Stimulated activated CD8-positive, alpha-beta memory T cell treated with anti-CD3 and anti-CD28 coated beads, Interleukin-7, amount 100 ng/mL, for 1 hour (primary cell): Measurements from ENCODE around the gene SNAP29.
"Not testable (repeated sequence)": the region's sequence is repeated elsewhere in the genome, so short reads cannot be mapped to it uniquely, and the experiment has no call there.

ENCODE experiments used
- DNase-seq, 2 donors: peaks; one replicate each; pipeline ENCODE4 v3.0.0-alpha.2; 2020; ENCODE audit warnings: low read depth in 2 of 2

Gene SNAP29

DNA sequence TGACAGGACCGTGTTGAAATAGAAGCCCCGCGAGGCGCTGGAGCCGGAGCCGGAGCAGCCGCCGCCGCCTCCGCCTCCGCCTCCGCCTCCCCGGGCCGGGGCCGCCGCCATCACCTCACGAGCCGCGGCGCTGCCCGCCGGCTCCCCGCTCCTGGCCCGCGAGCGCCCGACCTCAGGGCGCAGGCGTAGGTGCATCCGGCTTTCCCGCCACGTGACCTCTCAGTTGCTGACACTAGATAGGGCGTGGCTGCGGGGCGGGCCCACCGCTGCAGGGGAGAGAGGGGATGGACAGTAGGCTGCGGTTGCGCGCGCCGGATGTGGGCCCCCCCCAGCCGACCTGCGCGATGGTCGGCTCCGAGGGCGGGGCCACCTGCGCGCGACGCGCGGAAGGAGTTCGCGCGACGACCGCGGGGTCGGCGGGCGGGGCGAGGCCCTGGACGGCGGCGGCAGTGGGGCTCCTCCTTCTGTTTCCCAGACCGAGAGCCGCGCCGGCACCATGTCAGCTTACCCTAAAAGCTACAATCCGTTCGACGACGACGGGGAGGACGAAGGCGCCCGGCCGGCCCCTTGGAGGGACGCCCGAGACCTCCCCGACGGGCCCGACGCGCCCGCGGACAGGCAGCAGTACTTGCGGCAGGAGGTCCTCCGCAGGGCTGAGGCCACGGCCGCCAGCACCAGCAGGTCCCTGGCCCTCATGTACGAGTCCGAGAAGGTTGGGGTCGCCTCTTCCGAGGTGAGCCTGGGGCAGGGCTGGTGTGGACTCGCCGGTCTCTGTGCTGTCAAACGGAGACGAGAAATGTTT lies at the start of gene SNAP29, which contains the start of gene PI4KA:
Gene SNAP29, plus strand, starts transcription at position 393 of the 802 bp plus-strand sequence. Its CDS starts 104 bp downstream, at position 497.
Gene PI4KA, minus strand, starts transcription at position 197 of the 802 bp plus-strand sequence. Its CDS starts 86 bp downstream, at position 111.
- DNase-seq: peak; percentile 95 to 96

DNA sequence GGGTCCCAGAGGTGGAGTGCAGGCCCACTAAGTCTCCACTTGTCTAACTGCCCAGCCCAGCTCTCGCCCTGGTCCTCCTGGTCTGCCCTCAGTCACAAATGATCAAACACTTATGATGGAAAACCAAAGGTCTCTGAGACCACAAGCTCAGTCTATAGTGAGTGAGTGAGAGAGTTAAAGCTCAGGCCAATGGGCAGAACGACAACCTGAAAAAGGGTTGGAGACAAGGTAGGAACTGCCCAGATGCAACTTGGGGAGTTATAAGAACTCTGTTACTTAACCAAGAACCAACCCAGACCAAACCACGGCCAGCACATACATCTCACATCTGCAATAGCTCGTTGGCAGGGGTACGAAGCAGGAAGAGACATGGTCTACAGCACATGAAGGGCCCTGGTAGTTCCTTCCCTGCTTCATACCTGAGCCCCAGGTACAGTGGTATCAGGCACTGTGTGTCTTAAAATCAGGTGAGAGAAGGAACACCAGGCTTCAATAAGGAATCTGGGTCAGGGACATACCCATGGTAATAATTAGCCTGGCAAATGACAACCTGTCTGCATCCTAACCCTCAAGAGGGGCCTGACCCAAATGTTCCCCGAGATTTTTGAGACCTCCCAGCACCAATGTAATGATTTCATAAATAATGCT lies 49.1 kb upstream of the SNAP29 start:
- no peak for DNase-seq

DNA sequence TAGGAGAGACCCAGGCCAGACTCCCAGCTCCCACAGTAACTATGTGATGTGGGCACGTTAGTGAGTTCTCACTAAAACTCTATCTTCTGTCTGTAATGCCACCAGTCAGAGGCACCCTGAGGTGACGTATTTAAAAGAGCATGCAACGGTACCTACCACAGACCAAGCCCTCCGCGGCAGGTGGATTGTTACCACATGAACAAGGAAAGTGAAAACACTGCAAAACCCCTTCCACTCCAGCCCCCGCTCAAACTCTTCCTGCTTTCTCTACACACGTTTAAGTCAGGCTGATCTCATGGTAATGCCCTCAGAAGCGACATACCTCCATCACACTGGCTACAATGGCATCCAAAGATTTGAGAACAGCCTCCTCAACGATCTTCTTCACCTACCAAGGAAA lies 48.2 kb upstream of the SNAP29 start:
- no peak for DNase-seq

- no peak for DNase-seq
Measured at GRCh38 chr22:20811171-20811570, 47.6 kb upstream of the SNAP29 start.

DNA sequence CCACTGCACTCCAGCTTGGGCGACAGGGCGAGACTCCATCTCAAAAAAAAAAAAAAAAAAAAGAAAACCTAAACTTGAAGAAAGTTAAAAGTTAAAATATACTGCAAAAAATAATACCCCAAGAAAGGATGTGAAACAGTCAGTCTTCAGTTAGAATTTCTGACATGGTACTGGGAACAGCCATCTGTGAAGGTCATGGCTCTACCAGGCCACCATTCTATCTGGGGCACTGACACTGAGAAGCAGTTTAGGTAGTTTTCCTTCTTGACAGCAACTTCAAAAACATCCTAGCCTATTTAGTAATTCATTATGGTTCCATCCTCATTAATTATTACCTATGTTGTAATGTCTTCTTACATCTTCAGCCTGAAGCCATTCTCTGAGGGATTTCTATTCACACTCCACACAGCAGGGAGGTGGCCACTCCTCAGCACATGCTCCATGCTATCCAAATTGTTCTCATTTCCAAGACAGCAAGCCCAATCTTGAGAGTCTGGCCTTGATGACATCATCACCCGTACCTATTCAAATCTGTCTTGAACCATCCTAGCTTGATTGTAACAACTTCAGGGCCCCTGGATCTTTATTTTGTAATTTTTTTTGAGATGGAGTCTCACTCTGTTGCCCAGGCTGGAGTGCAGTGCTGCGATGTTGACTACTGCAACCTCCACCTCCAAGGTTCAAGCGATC lies 46.7 kb upstream of the SNAP29 start:
- no peak for DNase-seq

DNA sequence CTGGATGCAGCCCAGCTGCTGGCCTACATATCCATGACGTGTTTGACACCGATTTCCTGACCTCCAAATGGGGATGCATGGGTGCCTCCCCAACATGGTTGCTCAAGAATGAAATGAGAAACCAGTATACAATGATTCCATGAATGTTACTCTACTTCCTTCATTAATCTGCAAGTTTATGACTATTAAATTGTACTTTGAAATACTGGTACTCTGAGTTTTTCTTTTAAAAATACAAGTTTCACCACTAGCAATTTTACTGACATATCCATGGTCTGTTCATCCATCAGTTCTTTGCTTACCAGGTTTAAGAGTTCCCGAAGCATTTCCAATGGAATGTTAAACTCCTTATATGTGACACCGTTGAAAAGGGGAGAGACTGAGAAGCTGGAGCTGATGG lies 45.8 kb upstream of the SNAP29 start:
- DNase-seq: no peak

- DNase-seq: no peak
Measured at GRCh38 chr22:20814221-20814808, 44.5 kb upstream of the SNAP29 start.

- DNase-seq: no peak
Measured at GRCh38 chr22:20815477-20816050, 43.2 kb upstream of the SNAP29 start.

DNA sequence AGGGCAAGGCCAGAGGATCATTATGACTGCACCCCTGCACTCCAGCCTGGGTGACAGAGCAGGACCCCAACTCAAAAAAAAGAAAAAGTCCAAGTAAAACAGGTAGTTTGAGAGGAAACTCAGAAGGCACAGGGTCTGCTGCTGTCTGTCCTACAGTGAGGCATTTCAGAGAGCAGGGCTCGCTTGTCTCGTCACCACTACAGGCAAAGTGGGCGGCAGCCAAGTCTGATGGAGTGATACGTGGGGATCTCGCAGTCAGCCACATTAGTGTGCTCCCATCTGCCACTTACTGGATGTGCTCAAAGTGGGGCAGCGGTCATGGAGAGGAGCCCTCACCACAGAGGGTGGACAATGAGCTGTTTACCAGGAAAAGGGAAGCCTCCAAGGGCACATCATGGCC lies 42.2 kb upstream of the SNAP29 start:
- DNase-seq: no peak

DNA sequence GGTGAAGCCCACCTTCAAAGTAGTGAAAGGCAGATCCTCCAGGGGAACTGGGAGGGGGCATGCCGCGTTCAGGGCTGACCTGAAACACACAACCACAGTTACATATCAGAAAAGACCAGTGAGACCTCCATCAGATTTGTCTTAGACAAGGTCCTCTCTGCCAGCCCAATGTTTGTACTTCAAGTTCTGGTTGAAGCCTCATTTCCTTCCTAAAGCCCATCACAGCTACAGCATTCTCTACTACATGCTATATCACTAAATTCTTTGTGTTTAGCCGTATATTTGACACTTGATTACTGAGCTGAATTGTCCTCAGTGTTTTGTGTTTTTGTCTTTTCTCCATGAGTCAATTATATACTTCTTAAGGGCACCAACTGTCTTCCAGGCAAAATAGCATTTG lies 40.3 kb upstream of the SNAP29 start:
- no peak for DNase-seq

DNA sequence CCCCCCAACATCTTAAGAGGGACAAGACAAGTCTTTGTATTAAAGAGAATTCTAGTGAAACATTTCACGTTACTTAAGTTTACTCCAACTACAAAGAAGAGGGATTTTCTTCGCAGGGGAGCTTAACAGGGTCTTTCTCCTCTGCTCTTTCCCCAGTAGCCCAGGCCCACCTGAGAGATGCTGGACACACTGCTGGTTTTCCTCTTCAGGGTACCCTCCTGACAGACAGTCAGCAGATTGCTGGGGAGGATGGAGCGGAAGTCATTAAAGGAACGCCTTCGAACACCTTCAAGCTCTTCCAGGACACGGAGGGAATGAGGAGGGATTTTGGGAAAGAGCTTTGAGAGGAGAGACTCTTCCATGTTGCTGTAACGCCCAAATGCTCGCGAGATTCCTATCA lies 39.3 kb upstream of the SNAP29 start:
- no peak for DNase-seq

GRCh38 chr22:20821717-20822239 lies 37.0 kb upstream of the SNAP29 start:
- DNase-seq: not testable (repeated sequence)

DNA sequence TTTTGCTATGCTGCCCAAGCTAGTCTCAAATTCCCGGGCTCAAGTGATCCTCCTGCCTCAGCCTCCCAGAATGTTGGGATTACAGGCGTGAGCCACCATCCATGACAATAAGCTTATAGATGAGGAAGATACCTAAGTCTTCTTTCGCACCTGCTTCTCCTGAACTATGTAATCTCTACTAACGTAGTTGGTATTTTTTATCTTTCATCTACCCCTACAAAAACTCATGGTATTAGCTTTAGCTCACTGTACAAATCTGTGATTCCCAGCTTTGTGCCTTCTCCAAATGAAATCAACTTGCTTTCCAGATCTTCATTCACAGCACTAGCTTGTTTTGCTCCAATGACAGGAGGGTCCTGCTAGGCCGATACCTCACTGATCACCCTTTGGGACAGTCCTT lies 36.6 kb upstream of the SNAP29 start:
- DNase-seq: no peak

- DNase-seq: no peak
Measured at GRCh38 chr22:20823264-20823663, 35.5 kb upstream of the SNAP29 start.

DNA sequence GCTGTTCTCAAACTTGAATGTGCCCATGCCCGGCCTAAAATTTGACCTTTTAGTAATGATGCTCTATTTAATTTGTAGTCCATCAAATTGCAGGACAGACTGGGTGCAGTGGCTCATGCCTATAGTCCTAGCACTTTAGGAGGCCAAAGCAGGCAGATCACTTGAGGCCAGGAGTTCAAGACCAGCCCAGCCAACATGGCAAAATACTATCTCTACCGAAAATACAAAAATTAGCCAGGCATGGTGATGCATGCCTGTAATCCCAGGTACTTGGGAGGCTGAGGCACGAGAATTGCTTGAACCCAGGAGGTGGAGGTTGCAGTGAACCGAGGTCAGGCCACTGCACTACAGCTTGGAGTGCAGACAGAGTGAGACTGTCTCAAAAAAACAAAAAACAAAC lies 33.6 kb upstream of the SNAP29 start:
- not testable (repeated sequence) for DNase-seq

- no peak for DNase-seq
Measured at GRCh38 chr22:20825624-20826023, 33.2 kb upstream of the SNAP29 start.

DNA sequence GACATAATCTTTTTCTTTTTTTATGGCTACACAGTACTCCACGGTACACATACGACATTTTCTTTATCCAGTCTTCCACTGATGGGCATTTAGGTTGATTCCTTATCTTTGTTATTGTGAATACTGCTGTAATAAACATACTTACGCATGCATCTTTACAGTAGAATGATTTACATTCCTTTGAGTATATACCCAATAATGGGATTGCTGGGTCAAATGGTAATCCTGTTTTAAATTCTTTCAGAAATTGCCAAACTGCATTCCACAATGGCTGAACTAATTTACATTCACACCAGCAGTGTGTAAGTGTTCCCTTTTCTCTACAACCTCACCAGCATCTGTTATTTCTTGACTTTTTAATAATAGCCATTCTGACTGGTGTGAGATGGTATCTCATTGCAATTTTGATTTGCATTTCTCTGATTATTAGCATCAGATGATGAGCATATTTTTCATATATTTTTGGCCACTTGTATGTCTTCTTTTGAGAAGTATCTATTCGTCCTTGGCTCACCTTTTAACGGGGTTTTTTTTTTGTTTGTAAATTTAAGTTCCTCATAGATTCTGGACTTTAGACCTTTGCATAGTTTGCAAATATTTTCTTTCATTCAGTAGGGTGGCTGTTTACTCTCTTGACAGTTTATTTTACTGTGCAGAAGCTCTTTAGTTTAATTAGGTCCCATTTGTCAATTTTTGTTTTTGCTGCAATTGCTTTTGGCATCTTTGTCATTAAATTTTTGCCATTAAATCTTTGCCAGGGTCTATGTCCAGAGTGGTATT lies 32.2 kb upstream of the SNAP29 start:
- DNase-seq: not testable (repeated sequence)

DNA sequence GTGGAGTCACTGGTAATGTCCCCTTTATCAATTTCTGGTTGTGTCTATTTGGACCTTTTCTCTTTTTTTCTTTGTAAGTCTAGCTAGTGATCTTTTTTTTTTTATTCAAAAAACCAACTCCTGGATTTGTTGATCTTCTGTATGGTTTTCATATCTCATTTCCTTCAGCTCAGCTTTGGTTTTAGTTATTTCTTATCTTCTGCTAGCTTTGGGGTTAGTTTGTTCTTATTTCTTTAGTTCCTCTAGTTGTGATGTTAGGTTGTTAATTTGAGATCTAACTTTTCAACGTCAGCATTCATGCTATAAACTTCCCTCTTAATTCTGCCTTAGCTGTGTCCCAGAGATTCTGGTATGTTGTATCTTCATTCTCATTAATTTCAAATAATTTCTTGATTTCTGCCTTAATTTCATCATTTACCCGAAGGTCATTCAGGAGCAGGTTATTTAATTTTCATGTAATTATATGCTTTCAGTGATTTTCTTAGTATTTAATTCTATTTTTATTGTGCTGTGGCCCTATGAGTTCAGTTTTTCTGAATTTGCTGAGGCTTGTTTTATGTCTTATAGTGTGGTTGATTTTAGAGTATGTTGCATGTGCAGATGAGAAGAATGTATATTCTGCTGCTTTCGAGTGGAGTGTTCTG lies 29.2 kb upstream of the SNAP29 start:
- DNase-seq: no peak

DNA sequence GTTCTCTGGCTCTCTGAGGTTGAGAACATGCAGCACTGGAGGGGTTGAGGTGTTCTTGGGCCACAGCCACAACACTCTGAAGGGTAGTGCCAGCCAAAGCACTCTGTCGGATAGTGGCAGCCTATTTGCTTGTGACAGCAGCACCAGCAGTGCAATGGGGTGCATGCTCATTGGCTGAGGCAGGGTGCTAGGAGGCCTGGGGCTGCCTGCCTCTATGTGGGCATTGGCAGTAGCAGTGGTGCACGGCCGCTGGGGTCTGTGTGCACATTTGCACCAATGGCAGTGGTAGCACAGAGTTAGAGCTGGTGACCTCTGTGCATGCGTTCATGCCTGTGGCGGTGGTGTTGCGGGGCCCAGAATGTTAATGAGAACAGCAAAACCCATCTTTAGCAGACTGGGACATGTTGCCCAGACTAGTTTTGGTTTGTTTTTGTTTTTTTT lies 25.6 kb upstream of the SNAP29 start:
- DNase-seq: no peak

DNA sequence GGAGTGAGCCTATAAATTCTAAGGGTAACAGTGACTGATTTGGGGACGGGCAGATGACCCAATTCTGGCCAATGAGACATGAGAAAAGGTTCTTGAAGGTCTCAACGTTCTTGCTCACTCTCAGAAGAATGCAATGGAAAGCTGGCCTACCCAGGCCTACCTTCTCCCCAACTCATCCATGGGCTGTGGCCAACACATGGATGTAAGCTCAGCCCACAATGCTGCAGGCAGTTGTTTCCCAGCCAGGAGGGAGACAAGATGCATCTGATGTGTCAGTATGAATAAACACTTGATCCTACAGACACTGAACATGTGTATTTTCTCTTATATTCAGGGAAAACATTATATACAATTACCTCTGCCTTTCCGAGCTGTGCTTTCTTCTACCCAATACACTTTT lies 24.6 kb upstream of the SNAP29 start:
- no peak for DNase-seq
